ENCODE measurements around the gene SEMA4D. TPM values are rescaled to one million over a fixed set of nuclear protein-coding genes. Genes with fewer than 3 reads are reported as not detected.

Gene SEMA4D
- total and polyA plus RNA-seq, 8 donors, result 20.0 to 71.9 (median 25.6) TPM

- Histone ChIP-seq H3K4me1 (peaks cover 0 to 65% of the 10 kb centered on the region in 2 donors), H3K4me3 (no peak overlapping the region), H3K27me3 (no peaks in the 10 kb centered on the region), H3K9me3 (no peaks in the 10 kb centered on the region), H3K36me3 (no peaks in the 10 kb centered on the region), H3K27ac (no peak overlapping the region)
- DNase-seq (no peak), ATAC-seq (no peak)
- TF ChIP-seq CTCF (IDR thresholded peaks at IDR 0.05), result no peak
- intact Hi-C loops (cut with DNase I), result no loop called here
These were observed 70.2 kb downstream of the SEMA4D start for GRCh38 chr9:89427621-89428221.

- TF ChIP-seq CTCF (IDR thresholded peaks at IDR 0.05), result no peak
- no peaks in the 10 kb centered on the region for H3K36me3 ChIP-seq
- no peak for ATAC-seq
- H3K4me1 ChIP-seq, result peaks cover 0 to 66% of the 10 kb centered on the region in 2 donors
- intact Hi-C loops (cut with DNase I), result no loop called here
- no peaks in the 10 kb centered on the region for H3K27me3 ChIP-seq
- no peak overlapping the region for H3K4me3 ChIP-seq
- no peaks in the 10 kb centered on the region for H3K9me3 ChIP-seq
- H3K27ac ChIP-seq, result peak overlapping the region in 1 of 2 donors; percentile 42
- DNase-seq, result no peak
These were observed 71.4 kb downstream of the SEMA4D start for GRCh38 chr9:89426384-89426961.

- intact Hi-C loops (cut with DNase I), result no loop called here
- Histone ChIP-seq H3K9me3 (no peaks in the 10 kb centered on the region), H3K4me1 (peaks cover 0 to 71% of the 10 kb centered on the region in 2 donors), H3K36me3 (no peaks in the 10 kb centered on the region), H3K27me3 (no peaks in the 10 kb centered on the region), H3K27ac (peak overlapping the region in 1 of 2 donors; percentile 42), H3K4me3 (no peak overlapping the region)
- no peak for DNase-seq
- no peak for ATAC-seq
- no peak for TF ChIP-seq CTCF (IDR thresholded peaks at IDR 0.05)
These were observed 72.0 kb downstream of the SEMA4D start for GRCh38 chr9:89425921-89426383.

- H3K27ac ChIP-seq, result peak overlapping the region in 1 of 2 donors; percentile 42
- no peaks in the 10 kb centered on the region for H3K9me3 ChIP-seq
- H3K36me3 ChIP-seq, result no peaks in the 10 kb centered on the region
- peaks cover 0 to 71% of the 10 kb centered on the region in 2 donors for H3K4me1 ChIP-seq
- no peak for TF ChIP-seq CTCF (IDR thresholded peaks at IDR 0.05)
- no peak overlapping the region for H3K4me3 ChIP-seq
- ATAC-seq, result no peak
- no peak for DNase-seq
- intact Hi-C loops (cut with DNase I), result no loop called here
- no peaks in the 10 kb centered on the region for H3K27me3 ChIP-seq
These were observed 72.7 kb downstream of the SEMA4D start for GRCh38 chr9:89425024-89425805.
